Brain microvascular endothelial cell (primary cell): ENCODE data around the gene ASPM.

ENCODE experiments used
- DNase-seq: peaks from one replicate; pipeline ENCODE4 v3.0.0-alpha.2; 2020
- H3K27ac ChIP-seq: fragments of 250-450 bp; sonication (Bioruptor Pico); 2 replicates; pipeline ENCODE4 v1.5.1; 2020; ENCODE audit warnings: mild to moderate bottlenecking, moderate library complexity
- H3K27me3 ChIP-seq: fragments of 250-450 bp; sonication (Bioruptor Pico); replicated peaks from 2 replicates; pipeline ENCODE4 v1.5.1; 2020; ENCODE audit warnings: mild to moderate bottlenecking
- H3K36me3 ChIP-seq: fragments of 250-450 bp; sonication (Bioruptor Pico); replicated peaks from 2 replicates; pipeline ENCODE4 v1.5.1; 2020; ENCODE audit warnings: mild to moderate bottlenecking
- H3K4me3 ChIP-seq: 2 replicates; pipeline ENCODE4 v1.5.1; 2011; ENCODE audit warnings: low read depth, mild to moderate bottlenecking, control low read depth, low read length, moderate library complexity
- CTCF ChIP-seq: IDR thresholded peaks from 2 replicates; pipeline ENCODE4 v1.5.1; 2011; ENCODE audit warnings: low read depth, mild to moderate bottlenecking, moderate library complexity, low read length, control low read depth, inconsistent platforms; ENCODE audit errors: missing control alignments
- in situ Hi-C: cut with HindIII; loops from 2 replicates; pipeline ENCODE4 v1.10.0; 2017; ENCODE audit warnings: low sequenced_read_pairs, low pct_ligation_motif_present

ASPM gene

GRCh38 chr1:197092491-197093023, 53.9 kb downstream of the ASPM start:
- Histone ChIP-seq H3K27ac (no peak overlapping the region), H3K27me3 (no peaks in the 10 kb centered on the region), H3K4me3 (no peak overlapping the region), H3K36me3 (no peaks in the 10 kb centered on the region)
- in situ Hi-C loops = no loop called here
- no peak for TF ChIP-seq CTCF
- no peak for DNase-seq

DNA sequence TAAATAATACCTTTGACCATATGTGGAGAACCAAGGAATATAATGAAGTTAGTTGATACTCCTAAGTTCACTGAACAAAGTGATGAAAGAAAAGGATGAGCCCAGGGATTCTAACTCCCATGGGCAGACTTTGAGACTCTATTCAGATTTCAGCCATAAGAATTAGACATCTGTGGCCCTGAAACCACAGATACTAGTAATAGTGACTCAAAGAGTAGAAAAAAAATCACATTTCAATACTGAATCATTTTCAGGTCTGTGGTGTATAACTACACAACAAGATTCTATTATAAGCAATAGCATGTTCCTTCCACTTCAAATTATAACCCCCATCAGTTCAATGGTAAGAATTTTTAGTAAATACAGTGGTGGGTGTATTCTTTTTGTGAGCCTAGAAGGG, 63.0 kb downstream of the ASPM start:
- H3K36me3 ChIP-seq = peaks cover 5% of the 10 kb centered on the region

GRCh38 chr1:197081117-197081753, 65.2 kb downstream of the ASPM start:
- no peak overlapping the region for H3K27ac ChIP-seq
- in situ Hi-C loops = no loop called here

More for the DNA sequence above, 63.0 kb downstream of the ASPM start:
- in situ Hi-C loops = no loop called here
- H3K27me3 ChIP-seq = no peaks in the 10 kb centered on the region
- H3K4me3 ChIP-seq = no peak overlapping the region
- no peak for TF ChIP-seq CTCF
- no peak overlapping the region for H3K27ac ChIP-seq
- DNase-seq = no peak

DNA sequence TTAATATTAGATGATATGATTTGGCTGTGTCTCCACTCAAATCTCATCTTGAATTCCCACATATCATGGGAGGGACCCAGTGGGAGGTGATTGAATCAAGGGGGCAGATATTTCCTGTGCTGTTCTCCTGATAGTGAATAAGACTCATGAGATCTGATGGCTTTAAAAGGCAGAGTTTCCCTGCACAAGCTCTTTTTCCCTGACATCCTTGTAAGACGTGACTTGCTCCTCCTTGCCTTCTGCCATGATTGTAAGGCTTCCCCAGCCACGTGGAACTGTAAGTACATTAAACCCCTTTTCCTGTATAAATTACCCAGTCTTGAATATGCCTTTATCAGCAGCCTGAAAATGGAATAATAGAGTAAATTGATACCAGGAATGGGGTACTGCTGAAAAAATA, 66.1 kb downstream of the ASPM start:
- in situ Hi-C loops = no loop called here
- Histone ChIP-seq H3K27me3 (no peaks in the 10 kb centered on the region), H3K36me3 (peaks cover 5% of the 10 kb centered on the region), H3K27ac (no peak overlapping the region), H3K4me3 (no peak overlapping the region)
- no peak for DNase-seq
- no peak for TF ChIP-seq CTCF

More at GRCh38 chr1:197081117-197081753, 65.2 kb downstream of the ASPM start:
- H3K4me3 ChIP-seq = no peak overlapping the region
- TF ChIP-seq CTCF = no peak
- no peaks in the 10 kb centered on the region for H3K27me3 ChIP-seq
- peaks cover 5% of the 10 kb centered on the region for H3K36me3 ChIP-seq
- DNase-seq = no peak

DNA sequence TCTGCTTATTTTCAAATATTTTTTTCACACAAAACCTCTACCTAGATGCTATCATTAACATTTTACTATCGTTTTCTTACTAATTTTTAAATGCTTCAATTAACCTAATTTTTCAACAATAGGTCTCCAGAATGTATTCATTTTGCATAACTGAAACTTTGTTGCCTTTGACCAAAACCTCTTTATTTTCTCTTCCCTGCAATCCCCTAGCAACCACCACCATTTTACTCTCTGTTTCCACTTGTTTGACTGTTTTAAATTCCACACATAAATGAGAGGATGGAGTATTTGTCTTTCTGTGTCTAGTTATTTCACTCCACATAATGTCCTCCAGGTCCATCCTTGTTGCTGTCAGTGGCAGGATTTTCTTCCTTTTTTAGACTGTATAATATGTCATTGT, 69.9 kb downstream of the ASPM start:
- in situ Hi-C loops = no loop called here
- TF ChIP-seq CTCF = no peak
- no peak for DNase-seq
- Histone ChIP-seq H3K36me3 (no peaks in the 10 kb centered on the region), H3K27ac (no peak overlapping the region), H3K27me3 (no peaks in the 10 kb centered on the region), H3K4me3 (no peak overlapping the region)

- no peaks in the 10 kb centered on the region for H3K36me3 ChIP-seq
- DNase-seq = no peak
- H3K4me3 ChIP-seq = no peak overlapping the region
- no peaks in the 10 kb centered on the region for H3K27me3 ChIP-seq
- in situ Hi-C loops = no loop called here
- no peak overlapping the region for H3K27ac ChIP-seq
- TF ChIP-seq CTCF = no peak
Observed at GRCh38 chr1:197073978-197074377, 72.5 kb downstream of the ASPM start.
